Lung (tissue), 12 donors: ENCODE results near the gene WDR87. TPM values are rescaled to one million over a fixed set of nuclear protein-coding genes. Genes with fewer than 3 reads are reported as not detected.

Experiments used
- ATAC-seq: fragments of 200-7000 bp; cut with Tn5 transposase; one replicate; pipeline ENCODE4 v1.9.1; 2020; ENCODE audit warnings: moderate number of reproducible peaks; ENCODE audit not compliant: insufficient read depth, low FRiP score
- DNase-seq, 3 donors: peaks; one replicate each; pipeline ENCODE4 v3.0.0-alpha.2; 2013 to 2017
- H3K27ac ChIP-seq, 2 donors: one replicate each; pipeline ENCODE4 v1.5.1; 2013; ENCODE audit warnings: mild to moderate bottlenecking in 2 of 2, moderate library complexity in 2 of 2, control low read depth in 1 of 2, inconsistent platforms in 1 of 2, low read depth in 1 of 2, low read length in 1 of 2
- H3K27me3 ChIP-seq, 3 donors: one replicate each; pipeline ENCODE4 v1.5.1; 2013; ENCODE audit warnings: low read length in 2 of 3; ENCODE audit not compliant: control insufficient read depth in 3 of 3, insufficient read depth in 3 of 3
- H3K36me3 ChIP-seq, 4 donors: one replicate each; pipeline ENCODE4 v1.5.1; 2013; ENCODE audit warnings: low read length in 4 of 4, mild to moderate bottlenecking in 1 of 4, moderate library complexity in 1 of 4; ENCODE audit not compliant: control insufficient read depth in 4 of 4, insufficient read depth in 4 of 4
- H3K4me1 ChIP-seq, 5 donors: one replicate each; pipeline ENCODE4 v1.5.1; 2013; ENCODE audit warnings: low read length in 5 of 5, mild to moderate bottlenecking in 2 of 5, moderate library complexity in 1 of 5; ENCODE audit not compliant: control insufficient read depth in 5 of 5, insufficient read depth in 5 of 5
- H3K4me3 ChIP-seq: one replicate; pipeline ENCODE4 v1.5.1; 2013; ENCODE audit warnings: mild to moderate bottlenecking, control low read depth, moderate library complexity
- H3K9ac ChIP-seq, 2 donors: one replicate each; pipeline ENCODE4 v1.5.1; 2013; ENCODE audit warnings: low read length in 2 of 2, control low read depth in 1 of 2; ENCODE audit not compliant: insufficient read depth in 1 of 2
- H3K9me3 ChIP-seq, 4 donors: one replicate each; pipeline ENCODE4 v1.5.1; 2013; ENCODE audit warnings: low read length in 3 of 4, mild to moderate bottlenecking in 1 of 4, moderate library complexity in 1 of 4; ENCODE audit not compliant: control insufficient read depth in 4 of 4, insufficient read depth in 3 of 4
- CTCF ChIP-seq: IDR thresholded peaks from 2 replicates; pipeline ENCODE4 v1.5.1; 2012; ENCODE audit warnings: mild to moderate bottlenecking; ENCODE audit errors: control extremely low read depth, extremely low read depth
- WGBS, 2 donors: extraction: QIAGEN DNeasy Blood & Tissue Kit; methylation state at CpG; one replicate each; pipeline ENCODE4 v1.1.7; 2013; 5-methylcytosine and 5-hydroxymethylcytosine counted together
- polyA plus RNA-seq, 2 donors: library from polyadenylated mRNA; stranded (reverse); fragments of 200-250 nt; gene quantifications; one replicate each; pipeline ENCODE4 v1.2.1, GENCODE V29; 2013
- total RNA-seq, 2 donors: library from RNA; depleted of rRNA in 1 of 2; stranded (reverse); fragments of >200 nt in 1 of 2; gene quantifications; one replicate each; pipeline ENCODE4 v1.2.1, GENCODE V29; 2014 to 2021
- donor health status: control.
- donor health status: control.
- donor health status: Bipolar disorder and iron deficiency.
- donor health status: healthy.
- donor health status: DM: yes; HTN: yes; CAD: no.

The WDR87 gene
- total and polyA plus RNA-seq, 4 donors = not detected

GRCh38 chr19:37932985-37933936, 26.9 kb upstream of the WDR87 start:
- peaks cover 0 to 9% (median 4%) of the 10 kb centered on the region in 4 donors for H3K9me3 ChIP-seq
- H3K4me3 ChIP-seq = no peak overlapping the region
- peaks cover 0 to 17% (median 7%) of the 10 kb centered on the region in 5 donors for H3K4me1 ChIP-seq
- 55 to 58% methylated on average over 12 of the region's 12 CpGs for WGBS, 2 donors
- peaks cover 0 to 2% (median 0%) of the 10 kb centered on the region in 4 donors for H3K36me3 ChIP-seq
- DNase-seq = no peak
- no peaks in the 10 kb centered on the region for H3K27me3 ChIP-seq
- no peak overlapping the region for H3K9ac ChIP-seq
- peak overlapping the region; percentile 49 to 86 for H3K27ac ChIP-seq
- TF ChIP-seq CTCF = no peak
- ATAC-seq = peak; percentile 37

- 15 to 34% methylated on average over 30 of the region's 30 CpGs for WGBS, 2 donors
- H3K36me3 ChIP-seq = peaks cover 0 to 2% (median 0%) of the 10 kb centered on the region in 4 donors
- H3K4me1 ChIP-seq = peaks cover 0 to 17% (median 7%) of the 10 kb centered on the region in 5 donors
- DNase-seq (peak; percentile 65 to 85 (median 76)), ATAC-seq (peak; percentile 76)
- no peak for TF ChIP-seq CTCF
- peaks cover 0 to 9% (median 4%) of the 10 kb centered on the region in 4 donors for H3K9me3 ChIP-seq
- peak overlapping the region; percentile 21 to 34 for H3K9ac ChIP-seq
- H3K4me3 ChIP-seq = no peak overlapping the region
- H3K27ac ChIP-seq = peak overlapping the region in 1 of 2 donors; percentile 86
- no peaks in the 10 kb centered on the region for H3K27me3 ChIP-seq
These were observed 25.7 kb upstream of the WDR87 start for GRCh38 chr19:37931881-37932655.

GRCh38 chr19:37930416-37930815, 24.0 kb upstream of the WDR87 start:
- 81 to 92% methylated on average over 5 of the region's 5 CpGs for WGBS, 2 donors
- DNase-seq = no peak
- H3K27ac ChIP-seq = no peak overlapping the region

More at GRCh38 chr19:37930416-37930815, 24.0 kb upstream of the WDR87 start:
- ATAC-seq = no peak
- Histone ChIP-seq H3K4me3 (no peak overlapping the region), H3K4me1 (peaks cover 0 to 17% (median 7%) of the 10 kb centered on the region in 5 donors), H3K9me3 (peaks cover 0 to 2% (median under 1%) of the 10 kb centered on the region in 4 donors), H3K27me3 (no peaks in the 10 kb centered on the region), H3K9ac (no peak overlapping the region), H3K36me3 (no peaks in the 10 kb centered on the region)
- no peak for TF ChIP-seq CTCF
